KMS-11 (cell line): Measurements from ENCODE around the gene YWHAB.

ENCODE experiments used
- H2AFZ ChIP-seq: fragments of 200-600 bp; sonication (generic); 2 replicates; pipeline ENCODE4 v1.6.1; 2016; ENCODE audit warnings: antibody characterized with exemption, mixed run types, low read depth
- H3K27ac ChIP-seq: fragments of 200-600 bp; sonication (generic); 2 replicates; pipeline ENCODE4 v1.6.1; 2016; ENCODE audit warnings: mild to moderate bottlenecking, mixed run types
- H3K27me3 ChIP-seq: fragments of 200-600 bp; sonication (generic); 2 replicates; pipeline ENCODE4 v1.6.1; 2017; ENCODE audit warnings: mild to moderate bottlenecking, low read depth, mixed run types, moderate library complexity; ENCODE audit not compliant: insufficient read depth
- H3K36me3 ChIP-seq: fragments of 200-600 bp; sonication (generic); 2 replicates; pipeline ENCODE4 v1.6.1; 2017; ENCODE audit warnings: mild to moderate bottlenecking, mixed run types; ENCODE audit not compliant: insufficient read depth
- H3K4me1 ChIP-seq: fragments of 200-600 bp; sonication (generic); 2 replicates; pipeline ENCODE4 v1.6.1; 2016; ENCODE audit warnings: mild to moderate bottlenecking, low read depth, mixed run types; ENCODE audit not compliant: poor library complexity, severe bottlenecking
- H3K4me2 ChIP-seq: fragments of 200-600 bp; sonication (generic); 2 replicates; pipeline ENCODE4 v1.7.0; 2016; ENCODE audit warnings: mild to moderate bottlenecking, mixed run types
- H3K4me3 ChIP-seq: fragments of 200-600 bp; sonication (generic); IDR thresholded peaks from 2 replicates; pipeline ENCODE4 v1.6.1; 2017; ENCODE audit warnings: low read depth, low read length, mixed read lengths; ENCODE audit not compliant: insufficient read depth
- H3K79me2 ChIP-seq: fragments of 200-600 bp; sonication (generic); 2 replicates; pipeline ENCODE4 v1.6.1; 2016; ENCODE audit warnings: low read depth, mixed run types; ENCODE audit not compliant: insufficient read depth
- H3K9ac ChIP-seq: fragments of 200-600 bp; sonication (generic); 2 replicates; pipeline ENCODE4 v1.6.1; 2016; ENCODE audit warnings: mild to moderate bottlenecking, mixed run types
- H4K20me1 ChIP-seq: fragments of 200-600 bp; sonication (generic); 2 replicates; pipeline ENCODE4 v1.6.1; 2016; ENCODE audit warnings: mild to moderate bottlenecking, mixed run types; ENCODE audit not compliant: insufficient read depth
- CTCF ChIP-seq: fragments of 200-600 bp; sonication (generic); conservative IDR thresholded peaks from 2 replicates; pipeline ENCODE4 v1.6.1; 2017; ENCODE audit warnings: low read depth, mild to moderate bottlenecking, antibody characterized with exemption, low read length, moderate library complexity, mixed read lengths

YWHAB gene

GRCh38 chr20:44894959-44895358 is 9.5 kb downstream of the YWHAB start:
- H4K20me1 ChIP-seq = peaks cover 28% of the 10 kb centered on the region
- H3K36me3 ChIP-seq = no peaks in the 10 kb centered on the region
- H2AFZ ChIP-seq = no peak overlapping the region
- H3K4me2 ChIP-seq = no peak overlapping the region
- H3K4me1 ChIP-seq = peaks cover 15% of the 10 kb centered on the region
- no peak overlapping the region for H3K27ac ChIP-seq
- no peak overlapping the region for H3K9ac ChIP-seq
- TF ChIP-seq CTCF = no peak
- H3K79me2 ChIP-seq = peaks cover 100% of the 10 kb centered on the region
- H3K4me3 ChIP-seq = no peak overlapping the region
- no peaks in the 10 kb centered on the region for H3K27me3 ChIP-seq

GRCh38 chr20:44896583-44896982 is 11.1 kb downstream of the YWHAB start:
- Histone ChIP-seq H3K4me1 (peaks cover 7% of the 10 kb centered on the region), H4K20me1 (peaks cover 23% of the 10 kb centered on the region)

GRCh38 chr20:44897133-44897532 is 11.6 kb downstream of the YWHAB start:
- H3K4me3 ChIP-seq = no peak overlapping the region

More at GRCh38 chr20:44896583-44896982, 11.1 kb downstream of the YWHAB start:
- H3K36me3 ChIP-seq = no peaks in the 10 kb centered on the region
- no peak overlapping the region for H3K4me3 ChIP-seq
- H3K27me3 ChIP-seq = no peaks in the 10 kb centered on the region
- no peak overlapping the region for H3K4me2 ChIP-seq
- no peak overlapping the region for H3K9ac ChIP-seq
- H2AFZ ChIP-seq = no peak overlapping the region
- peaks cover 87% of the 10 kb centered on the region for H3K79me2 ChIP-seq
- no peak for TF ChIP-seq CTCF
- H3K27ac ChIP-seq = no peak overlapping the region

GRCh38 chr20:44900231-44900854 is 14.8 kb downstream of the YWHAB start:
- Histone ChIP-seq H3K27ac (no peak overlapping the region), H3K4me2 (no peak overlapping the region), H3K79me2 (peaks cover 50% of the 10 kb centered on the region), H3K27me3 (no peaks in the 10 kb centered on the region), H3K4me1 (peaks cover 6% of the 10 kb centered on the region), H4K20me1 (peaks cover 25% of the 10 kb centered on the region; the same call in 1 of the 2 replicates), H3K9ac (no peak overlapping the region), H3K36me3 (no peaks in the 10 kb centered on the region; the same call in 1 of the 2 replicates), H3K4me3 (no peak overlapping the region), H2AFZ (no peak overlapping the region)
- no peak for TF ChIP-seq CTCF

More at GRCh38 chr20:44897133-44897532, 11.6 kb downstream of the YWHAB start:
- Histone ChIP-seq H3K4me1 (peaks cover 6% of the 10 kb centered on the region), H3K27me3 (no peaks in the 10 kb centered on the region), H3K36me3 (no peaks in the 10 kb centered on the region), H3K4me2 (no peak overlapping the region), H3K79me2 (peaks cover 82% of the 10 kb centered on the region), H3K9ac (no peak overlapping the region), H3K27ac (no peak overlapping the region), H2AFZ (no peak overlapping the region), H4K20me1 (peaks cover 18% of the 10 kb centered on the region)
- TF ChIP-seq CTCF = no peak
